OCI-LY3 (cell line): Measurements from ENCODE around the gene POU2F1.

Experiments
- CTCF ChIP-seq: fragments of 200-600, 300-600 bp; sonication (generic); IDR thresholded peaks from 2 replicates; pipeline ENCODE4 v1.5.1; 2014; ENCODE audit warnings: antibody characterized with exemption, low read length, low read depth
- EZH2phosphoT487 ChIP-seq: fragments of 200-600 bp; shearing (Covaris generic); IDR thresholded peaks from 2 replicates; pipeline ENCODE4 v1.6.1; 2018; ENCODE audit warnings: antibody characterized with exemption, mixed run types, low read depth

- TF ChIP-seq CTCF (no peak), EZH2phosphoT487 (no peak)
Measured at GRCh38 chr1:167428395-167428794, 207.7 kb downstream of the POU2F1 start.
